ENCODE results near the gene CHRNA10. TPM values are rescaled to one million over a fixed set of nuclear protein-coding genes. Genes with fewer than 3 reads are reported as not detected.
A peak's percentile ranks its signal among the peaks of the same experiment; 100 is the strongest.
"Not testable (repeated sequence)": the region's sequence is repeated elsewhere in the genome, so short reads cannot be mapped to it uniquely, and the experiment has no call there.

CHRNA10 gene
- total RNA-seq, 4 donors from 2014 or later = 1.2 to 5.2 (median 1.3) TPM; not detected in 1

GRCh38 chr11:3645552-3645951 is 25.6 kb downstream of the CHRNA10 start:
- no peak for DNase-seq
- Histone ChIP-seq H3K4me3 (no peak overlapping the region), H3K36me3 (no peaks in the 10 kb centered on the region), H3K9me3 (no peaks in the 10 kb centered on the region), H3K27me3 (peaks cover 46% of the 10 kb centered on the region), H3K27ac (no peak overlapping the region), H3K4me1 (peaks cover 0 to 49% (median 17%) of the 10 kb centered on the region in 4 donors)
- in situ Hi-C loops (cut with MboI; ENCODE audit: low pct_ligation_motif_present in 1 of 4, low pct_unique_long_range_greater_than_20kb in 1 of 4, low sequenced_read_pairs in 3 of 4) = no loop called here
- TF ChIP-seq CTCF (IDR thresholded peaks at IDR 0.05) (no peak), EP300 (IDR thresholded peaks at IDR 0.05; ENCODE audit: low read depth) (no peak), POLR2A (IDR thresholded peaks at IDR 0.05) (no peak), POLR2AphosphoS5 (IDR thresholded peaks at IDR 0.05) (no peak)
- 72 to 75% methylated on average over 6 to 7 of the region's 7 CpGs for WGBS, 2 donors (ENCODE audit: low coverage in 1 of 2)
- intact Hi-C loops (cut with DNase I; ENCODE audit: low total_unique reads) = loop anchor here (5.0 kb wide), 1 partner anchor 327 kb away; no protein-coding TSS in a partner anchor

- no peaks in the 10 kb centered on the region for H3K9me3 ChIP-seq
- H3K36me3 ChIP-seq = no peaks in the 10 kb centered on the region
- in situ Hi-C loops (cut with MboI; ENCODE audit: low pct_ligation_motif_present in 1 of 4, low pct_unique_long_range_greater_than_20kb in 1 of 4, low sequenced_read_pairs in 3 of 4) (no loop called here), intact Hi-C loops (cut with DNase I; ENCODE audit: low total_unique reads) (loop anchor here (5.0 kb wide), 1 partner anchor 327 kb away; no protein-coding TSS in a partner anchor)
- DNase-seq = no peak
- peaks cover 42% of the 10 kb centered on the region for H3K27me3 ChIP-seq
- TF ChIP-seq CTCF (IDR thresholded peaks at IDR 0.05) (peak in 1 of 5 experiments; percentile 22), POLR2AphosphoS5 (IDR thresholded peaks at IDR 0.05) (no peak), EP300 (IDR thresholded peaks at IDR 0.05; ENCODE audit: low read depth) (no peak), POLR2A (IDR thresholded peaks at IDR 0.05) (no peak)
- H3K27ac ChIP-seq = peak within 1 kb of the TSS in 1 of 4 donors; percentile 20
- H3K4me1 ChIP-seq = peaks cover 0 to 49% (median 17%) of the 10 kb centered on the region in 4 donors
- no peak within 1 kb of the TSS for H3K4me3 ChIP-seq
- 31 to 53% methylated on average over 4 of the region's 4 CpGs for WGBS, 2 donors (ENCODE audit: low coverage in 1 of 2)
Measured at GRCh38 chr11:3644817-3645235, 26.4 kb downstream of the CHRNA10 start, which contains the start of gene ART1. TSS of gene ART1 (plus strand) at chr11:3645128. CDS start at chr11:3659214, 14,086 bp downstream.

GRCh38 chr11:3643102-3643546 is 28.1 kb downstream of the CHRNA10 start:
- H3K36me3 ChIP-seq; in situ Hi-C loops (cut with MboI; ENCODE audit: low pct_ligation_motif_present in 1 of 4, low pct_unique_long_range_greater_than_20kb in 1 of 4, low sequenced_read_pairs in 3 of 4); H3K27ac ChIP-seq; H3K9me3 ChIP-seq; intact Hi-C loops (cut with DNase I; ENCODE audit: low total_unique reads); DNase-seq: not testable (repeated sequence)
- Histone ChIP-seq H3K4me3 (peak overlapping the region in 1 of 4 donors; percentile 65), H3K27me3 (peaks cover 28% of the 10 kb centered on the region), H3K4me1 (peaks cover 0 to 35% (median 17%) of the 10 kb centered on the region in 4 donors)
- 35 to 100% methylated on average over 1 to 11 of the region's 11 CpGs for WGBS, 2 donors (ENCODE audit: low coverage in 1 of 2)

- in situ Hi-C loops (cut with MboI; ENCODE audit: low pct_ligation_motif_present in 1 of 4, low pct_unique_long_range_greater_than_20kb in 1 of 4, low sequenced_read_pairs in 3 of 4) = no loop called here
- no peaks in the 10 kb centered on the region for H3K36me3 ChIP-seq
- peak overlapping the region; percentile 13 to 65 (median 32) for H3K4me3 ChIP-seq
- WGBS, 2 donors (ENCODE audit: low coverage in 1 of 2) = 4% methylated on average over 41 of the region's 55 CpGs; no CpG with 5 or more reads in 1 of the 2 donors
- no peaks in the 10 kb centered on the region for H3K9me3 ChIP-seq
- TF ChIP-seq POLR2A (IDR thresholded peaks at IDR 0.05) = peak; percentile 33
- TF ChIP-seq EP300 (IDR thresholded peaks at IDR 0.05; ENCODE audit: low read depth) = no peak
- peak; percentile 14 to 30 (median 16) for TF ChIP-seq POLR2AphosphoS5 (IDR thresholded peaks at IDR 0.05)
- TF ChIP-seq CTCF (IDR thresholded peaks at IDR 0.05) = no peak
- H3K27me3 ChIP-seq = peaks cover 25% of the 10 kb centered on the region
- H3K27ac ChIP-seq = peak overlapping the region in 3 of 4 donors; percentile 9 to 49 (median 46)
- DNase-seq = peak; percentile 74
- H3K4me1 ChIP-seq = peaks cover 0 to 32% (median 17%) of the 10 kb centered on the region in 4 donors
- intact Hi-C loops (cut with DNase I; ENCODE audit: low total_unique reads) = no loop called here
Measured at GRCh38 chr11:3642071-3642951, 28.9 kb downstream of the CHRNA10 start.

Data from transverse colon (tissue), 4 donors.